Stomach (tissue), 4 donors: ENCODE measurements around the gene ATR.

Experiments used
- CTCF ChIP-seq, 7 experiments: fragments of 450-650 bp in 4 of 7; fragments of 200-600 bp in 3 of 7; sonication (generic) in 3 of 7; IDR thresholded peaks; one replicate each; pipeline ENCODE4 v1.5.1; 2016 to 2019; ENCODE audit warnings: antibody characterized with exemption in 7 of 7, control low read depth in 2 of 7, mild to moderate bottlenecking in 1 of 7
- POLR2A ChIP-seq, 4 donors: fragments of 450-650 bp; IDR thresholded peaks; one replicate each; pipeline ENCODE4 v1.6.1; 2016; ENCODE audit warnings: antibody characterized with exemption in 4 of 4, control low read depth in 2 of 4, mild to moderate bottlenecking in 1 of 4, moderate library complexity in 1 of 4
- POLR2AphosphoS5 ChIP-seq, 3 donors: sonication (generic); formaldehyde crosslinking; IDR thresholded peaks; one replicate each; pipeline ENCODE4 v1.6.1; 2016; ENCODE audit warnings: antibody characterized with exemption in 3 of 3

DNA sequence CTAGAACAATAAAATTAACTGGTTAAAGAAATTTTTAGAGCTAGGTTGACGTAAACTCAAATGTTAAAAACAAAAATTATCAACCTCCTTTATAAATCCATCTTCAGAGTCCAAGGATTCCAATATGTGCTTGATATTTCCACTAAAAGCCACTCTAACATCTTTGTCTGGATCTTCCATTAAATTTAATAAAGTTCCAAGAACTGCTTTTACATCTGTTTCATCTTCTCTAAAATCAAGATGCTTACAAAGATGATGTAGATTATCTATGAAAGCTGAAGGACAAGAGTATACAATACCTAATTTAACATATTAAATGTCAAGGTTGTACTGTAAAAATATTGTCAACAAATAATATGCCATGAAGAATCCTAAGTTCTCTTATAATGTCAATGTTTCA, 24.8 kb downstream of the ATR start:
- TF ChIP-seq CTCF (IDR thresholded peaks at IDR 0.05) (no peak), POLR2A (IDR thresholded peaks at IDR 0.05) (no peak), POLR2AphosphoS5 (IDR thresholded peaks at IDR 0.05) (no peak)
